ENCODE measurements around the gene CHST6. TPM values are rescaled to one million over a fixed set of nuclear protein-coding genes. Genes with fewer than 3 reads are reported as not detected.

Gene CHST6
- total RNA-seq, 1 experiment from 2014 or later = 20.8 TPM

DNA sequence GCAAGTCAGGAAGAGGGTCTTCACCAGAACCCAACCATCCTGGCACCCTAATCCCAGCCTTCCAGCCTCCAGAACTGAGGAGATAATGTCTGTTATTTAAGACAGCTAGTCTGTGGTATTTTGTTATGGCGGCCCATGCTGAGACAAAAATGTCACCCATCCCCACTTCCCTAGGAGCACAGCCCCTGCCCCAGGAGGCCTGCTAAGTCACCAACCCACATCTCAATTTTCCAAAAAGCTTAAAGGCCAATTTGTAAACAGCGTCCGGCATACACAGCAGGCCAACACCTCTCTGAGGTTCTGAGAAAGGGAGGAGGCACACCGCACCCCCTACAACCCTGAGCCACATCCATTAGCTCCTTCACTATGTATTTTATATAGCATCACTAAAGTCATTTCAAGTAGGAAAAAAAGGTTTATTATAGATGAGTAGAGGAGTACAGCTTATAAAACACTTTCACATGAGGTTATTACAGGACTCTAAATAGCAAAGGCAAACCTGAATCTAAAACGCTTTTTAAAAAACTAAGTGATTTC lies 37.7 kb downstream of the CHST6 start:
- Histone ChIP-seq H3K4me2 (ENCODE audit: insufficient read depth, insufficient read length, low read length) (no peak overlapping the region), H4K5ac (ENCODE audit: insufficient read length, low read depth, low read length) (no peak overlapping the region), H2BK120ac (ENCODE audit: low read depth, low read length, poor library complexity, severe bottlenecking) (no peak overlapping the region), H3K79me2 (ENCODE audit: insufficient read depth, low read length) (peaks cover 30% of the 10 kb centered on the region; the same call in 1 of the 2 replicates), H2AK5ac (ENCODE audit: insufficient read length, low read length) (no peak overlapping the region), H4K91ac (ENCODE audit: insufficient read length, low read depth, low read length) (no peak overlapping the region), H2BK15ac (ENCODE audit: low read depth, low read length) (no peak overlapping the region), H4K20me1 (ENCODE audit: control insufficient read depth, insufficient read depth, insufficient read length) (no peaks in the 10 kb centered on the region), H3K56ac (ENCODE audit: insufficient read length, low read depth, low read length) (no peak overlapping the region), H3T11ph (ENCODE audit: low read length) (no peak overlapping the region), H4K8ac (replicated peaks; ENCODE audit: insufficient read length, low read depth, low read length) (no peak overlapping the region), H3K4me1 (ENCODE audit: insufficient read depth, low read length) (no peaks in the 10 kb centered on the region; the same call in 1 of the 2 replicates), H3K79me1 (ENCODE audit: insufficient read depth, low read depth, low read length, poor library complexity, severe bottlenecking) (peaks cover 7% of the 10 kb centered on the region), H3K27ac (ENCODE audit: insufficient read length, low read depth, low read length) (no peak overlapping the region), H2BK20ac (ENCODE audit: low read depth, low read length, poor library complexity, severe bottlenecking) (no peak overlapping the region), H2AFZ (ENCODE audit: low read length) (no peak overlapping the region), H3K18ac (ENCODE audit: insufficient read length, low read depth, low read length) (no peak overlapping the region), H3K9ac (ENCODE audit: extremely low read depth, insufficient read length, low read length) (no peak overlapping the region), H2BK12ac (ENCODE audit: insufficient read length, low read depth, low read length) (no peak overlapping the region), H2BK5ac (ENCODE audit: insufficient read length, low read length) (no peak overlapping the region), H3K23me2 (ENCODE audit: insufficient read length, low read depth, low read length, poor library complexity, severe bottlenecking) (no peaks in the 10 kb centered on the region), H3K4ac (ENCODE audit: low read depth, low read length) (no peak overlapping the region), H3K14ac (ENCODE audit: insufficient read depth, low read length) (no peak overlapping the region), H3K27me3 (ENCODE audit: insufficient read depth, low read length) (no peaks in the 10 kb centered on the region), H3K9me3 (ENCODE audit: control insufficient read depth, low read depth, low read length) (no peaks in the 10 kb centered on the region), H3K23ac (ENCODE audit: insufficient read length, low read depth, low read length) (no peak overlapping the region)
- Mint-ChIP-seq H3K27ac (peak overlapping the region in 1 of 3 experiments; percentile 57; a peak in 1 of 7 replicates), H3K4me1 (peaks cover 58 to 80% of the 10 kb centered on the region in 2 experiments), H3K27me3 (ENCODE audit: low read depth) (no peaks in the 10 kb centered on the region; the same call in none of the 2 replicates), H3K36me3 (ENCODE audit: insufficient read depth in 1 of 3, low read depth in 3 of 3) (peaks cover 4 to 14% (median 11%) of the 10 kb centered on the region in 3 experiments), H3K4me3 (peak overlapping the region in 1 of 2 experiments; percentile 53; a peak in 1 of 5 replicates), H3K9me3 (no peaks in the 10 kb centered on the region)
- WGBS (ENCODE audit: extremely low coverage, insufficient read length, low lambda C conversion rate) = no CpG with 5 or more reads among the region's 5 CpGs
- TF ChIP-seq, protein P1, sequence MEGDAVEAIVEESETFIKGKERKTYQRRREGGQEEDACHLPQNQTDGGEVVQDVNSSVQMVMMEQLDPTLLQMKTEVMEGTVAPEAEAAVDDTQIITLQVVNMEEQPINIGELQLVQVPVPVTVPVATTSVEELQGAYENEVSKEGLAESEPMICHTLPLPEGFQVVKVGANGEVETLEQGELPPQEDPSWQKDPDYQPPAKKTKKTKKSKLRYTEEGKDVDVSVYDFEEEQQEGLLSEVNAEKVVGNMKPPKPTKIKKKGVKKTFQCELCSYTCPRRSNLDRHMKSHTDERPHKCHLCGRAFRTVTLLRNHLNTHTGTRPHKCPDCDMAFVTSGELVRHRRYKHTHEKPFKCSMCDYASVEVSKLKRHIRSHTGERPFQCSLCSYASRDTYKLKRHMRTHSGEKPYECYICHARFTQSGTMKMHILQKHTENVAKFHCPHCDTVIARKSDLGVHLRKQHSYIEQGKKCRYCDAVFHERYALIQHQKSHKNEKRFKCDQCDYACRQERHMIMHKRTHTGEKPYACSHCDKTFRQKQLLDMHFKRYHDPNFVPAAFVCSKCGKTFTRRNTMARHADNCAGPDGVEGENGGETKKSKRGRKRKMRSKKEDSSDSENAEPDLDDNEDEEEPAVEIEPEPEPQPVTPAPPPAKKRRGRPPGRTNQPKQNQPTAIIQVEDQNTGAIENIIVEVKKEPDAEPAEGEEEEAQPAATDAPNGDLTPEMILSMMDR (conservative IDR thresholded peaks at IDR 0.05) = no peak
- DNase-seq = no peak

Data from H9 (cell line).